Sigmoid colon (tissue), 3 donors: ENCODE data around the gene ROS1.

Experiments used
- CTCF ChIP-seq, 4 experiments: fragments of 450-650 bp in 3 of 4; fragments of 200-600 bp in 1 of 4; IDR thresholded peaks; one replicate each; pipeline ENCODE4 v1.5.1; 2016 to 2019; ENCODE audit warnings: antibody characterized with exemption in 4 of 4, mild to moderate bottlenecking in 3 of 4, moderate library complexity in 2 of 4
- POLR2A ChIP-seq, 2 donors: fragments of 450-650 bp; IDR thresholded peaks; one replicate each; pipeline ENCODE4 v1.6.1; 2016; ENCODE audit warnings: antibody characterized with exemption in 2 of 2, mild to moderate bottlenecking in 2 of 2, moderate library complexity in 2 of 2

DNA sequence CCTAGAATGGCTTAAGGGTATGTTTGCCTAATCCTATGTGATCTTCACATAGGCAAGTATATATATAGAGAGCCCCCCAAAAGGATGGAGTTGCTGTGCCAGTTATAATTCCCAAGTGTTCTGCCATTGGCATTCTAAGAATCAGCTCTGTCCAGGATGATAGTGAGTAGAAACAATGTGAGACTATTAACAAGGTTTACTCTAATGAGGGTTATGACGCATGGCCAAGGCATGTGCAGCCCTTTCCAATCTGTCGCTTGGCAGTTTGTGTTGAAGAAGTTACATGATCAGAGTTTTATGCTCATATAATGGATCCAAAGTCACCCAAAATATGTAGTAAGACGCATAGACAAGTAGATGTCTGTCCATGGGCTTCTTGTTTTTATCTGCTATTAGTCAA lies 126.8 kb downstream of the ROS1 start:
- TF ChIP-seq POLR2A (IDR thresholded peaks at IDR 0.05) = no peak
- no peak for TF ChIP-seq CTCF (IDR thresholded peaks at IDR 0.05)
